Glutamatergic neuron (in vitro differentiated cells): ENCODE results near the gene CCL25. TPM values are rescaled to one million over a fixed set of nuclear protein-coding genes. Genes with fewer than 3 reads are reported as not detected.

Experiments used
- DNase-seq: peaks from one replicate; pipeline ENCODE4 v3.0.0; 2022
- H3K27ac Mint-ChIP-seq: one replicate; pipeline ENCODE4 v1.8.0; 2020; ENCODE audit warnings: mild to moderate bottlenecking, mixed read lengths, inconsistent platforms; ENCODE audit not compliant: unreplicated experiment
- H3K27me3 Mint-ChIP-seq: one replicate; pipeline ENCODE4 v1.8.0; 2020; ENCODE audit warnings: mild to moderate bottlenecking, moderate library complexity, mixed read lengths, inconsistent platforms; ENCODE audit not compliant: unreplicated experiment
- H3K36me3 Mint-ChIP-seq: one replicate; pipeline ENCODE4 v1.8.0; 2020; ENCODE audit warnings: mild to moderate bottlenecking, mixed read lengths, inconsistent platforms; ENCODE audit not compliant: unreplicated experiment
- H3K4me1 Mint-ChIP-seq: one replicate; pipeline ENCODE4 v1.8.0; 2020; ENCODE audit warnings: mild to moderate bottlenecking, low read depth, mixed read lengths, inconsistent platforms; ENCODE audit not compliant: unreplicated experiment
- H3K4me3 Mint-ChIP-seq: one replicate; pipeline ENCODE4 v1.8.0; 2020; ENCODE audit warnings: mild to moderate bottlenecking, mixed read lengths, inconsistent platforms; ENCODE audit not compliant: unreplicated experiment
- H3K9me3 Mint-ChIP-seq: one replicate; pipeline ENCODE4 v1.8.0; 2020; ENCODE audit warnings: mild to moderate bottlenecking, moderate library complexity, mixed read lengths, inconsistent platforms; ENCODE audit not compliant: unreplicated experiment
- total RNA-seq: library from RNA; stranded (reverse); fragmentation: NEBNext Ultra II Directional; extraction: Animal tissue kit (Norgen Biotek cat#: 25700); gene quantifications from one replicate; pipeline ENCODE4 v1.2.1, GENCODE V29; 2021; ENCODE audit not compliant: unreplicated experiment
- TF ChIP-seq, protein P1 (sequence below): fragments of 200-600 bp; sonication (generic); IDR thresholded peaks from one replicate; pipeline ENCODE4 v1.5.0; 2021; ENCODE audit not compliant: partially characterized antibody, unreplicated experiment

Gene CCL25
- total RNA-seq, 1 donor from 2014 or later: not detected

GRCh38 chr19:8054169-8054568 lies 1.6 kb downstream of the CCL25 start:
- Mint-ChIP-seq H3K4me1 (no peaks in the 10 kb centered on the region), H3K36me3 (no peaks in the 10 kb centered on the region), H3K27me3 (peaks cover 2% of the 10 kb centered on the region), H3K4me3 (no peak overlapping the region), H3K27ac (no peak overlapping the region), H3K9me3 (no peaks in the 10 kb centered on the region)
- DNase-seq: no peak
- TF ChIP-seq, protein P1, sequence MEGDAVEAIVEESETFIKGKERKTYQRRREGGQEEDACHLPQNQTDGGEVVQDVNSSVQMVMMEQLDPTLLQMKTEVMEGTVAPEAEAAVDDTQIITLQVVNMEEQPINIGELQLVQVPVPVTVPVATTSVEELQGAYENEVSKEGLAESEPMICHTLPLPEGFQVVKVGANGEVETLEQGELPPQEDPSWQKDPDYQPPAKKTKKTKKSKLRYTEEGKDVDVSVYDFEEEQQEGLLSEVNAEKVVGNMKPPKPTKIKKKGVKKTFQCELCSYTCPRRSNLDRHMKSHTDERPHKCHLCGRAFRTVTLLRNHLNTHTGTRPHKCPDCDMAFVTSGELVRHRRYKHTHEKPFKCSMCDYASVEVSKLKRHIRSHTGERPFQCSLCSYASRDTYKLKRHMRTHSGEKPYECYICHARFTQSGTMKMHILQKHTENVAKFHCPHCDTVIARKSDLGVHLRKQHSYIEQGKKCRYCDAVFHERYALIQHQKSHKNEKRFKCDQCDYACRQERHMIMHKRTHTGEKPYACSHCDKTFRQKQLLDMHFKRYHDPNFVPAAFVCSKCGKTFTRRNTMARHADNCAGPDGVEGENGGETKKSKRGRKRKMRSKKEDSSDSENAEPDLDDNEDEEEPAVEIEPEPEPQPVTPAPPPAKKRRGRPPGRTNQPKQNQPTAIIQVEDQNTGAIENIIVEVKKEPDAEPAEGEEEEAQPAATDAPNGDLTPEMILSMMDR: no peak

DNA sequence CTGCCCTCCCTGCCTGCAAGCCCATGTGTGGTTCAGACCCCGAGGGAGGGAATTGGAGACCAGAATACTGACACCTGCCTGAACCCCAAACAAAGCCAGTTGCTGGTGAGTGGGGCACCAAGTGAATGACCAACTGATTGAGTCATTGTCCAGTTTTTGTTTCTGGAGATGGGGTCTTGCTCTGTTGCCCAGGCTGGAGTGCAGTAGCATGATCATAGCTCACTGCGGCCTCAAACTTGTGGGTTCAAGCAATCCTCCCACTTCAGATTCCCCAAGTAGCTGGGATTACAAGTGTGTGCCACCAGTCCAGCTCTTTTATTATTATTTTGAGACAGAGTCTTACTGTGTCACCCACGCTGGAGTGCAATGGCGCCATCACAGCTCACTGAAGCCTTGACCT lies 4.0 kb downstream of the CCL25 start:
- no peak overlapping the region for H3K27ac Mint-ChIP-seq
- peaks cover 1% of the 10 kb centered on the region for H3K9me3 Mint-ChIP-seq
- no peak overlapping the region for H3K4me3 Mint-ChIP-seq
- no peaks in the 10 kb centered on the region for H3K36me3 Mint-ChIP-seq
- no peak for DNase-seq
- peaks cover 2% of the 10 kb centered on the region for H3K27me3 Mint-ChIP-seq
- TF ChIP-seq, protein P1: no peak
- no peaks in the 10 kb centered on the region for H3K4me1 Mint-ChIP-seq

- H3K36me3 Mint-ChIP-seq: no peaks in the 10 kb centered on the region
- peaks cover 1% of the 10 kb centered on the region for H3K9me3 Mint-ChIP-seq
- H3K4me1 Mint-ChIP-seq: no peaks in the 10 kb centered on the region
- DNase-seq: no peak
- H3K4me3 Mint-ChIP-seq: no peak overlapping the region
- H3K27ac Mint-ChIP-seq: no peak overlapping the region
- peaks cover 2% of the 10 kb centered on the region for H3K27me3 Mint-ChIP-seq
- TF ChIP-seq, protein P1: no peak
These were observed 5.1 kb downstream of the CCL25 start for GRCh38 chr19:8057545-8058270.

- Mint-ChIP-seq H3K36me3 (no peaks in the 10 kb centered on the region), H3K9me3 (peaks cover under 1% of the 10 kb centered on the region), H3K27ac (no peak overlapping the region), H3K27me3 (peaks cover 3% of the 10 kb centered on the region), H3K4me3 (no peak overlapping the region), H3K4me1 (no peaks in the 10 kb centered on the region)
- DNase-seq: no peak
- TF ChIP-seq, protein P1: no peak
These were observed 12.6 kb downstream of the CCL25 start for GRCh38 chr19:8064911-8065874.
